Stimulated activated CD8-positive, alpha-beta memory T cell treated with anti-CD3 and anti-CD28 coated beads, Interleukin-15, amount 100 ng/mL, for 24 hours (primary cell): ENCODE data around the gene XPO5.

Experiments used
- DNase-seq: peaks from one replicate; pipeline ENCODE4 v3.0.0-alpha.2; 2020; ENCODE audit warnings: low read depth

Gene XPO5

GRCh38 chr6:43497689-43498088 lies 78.1 kb downstream of the XPO5 start:
- DNase-seq: no peak

DNA sequence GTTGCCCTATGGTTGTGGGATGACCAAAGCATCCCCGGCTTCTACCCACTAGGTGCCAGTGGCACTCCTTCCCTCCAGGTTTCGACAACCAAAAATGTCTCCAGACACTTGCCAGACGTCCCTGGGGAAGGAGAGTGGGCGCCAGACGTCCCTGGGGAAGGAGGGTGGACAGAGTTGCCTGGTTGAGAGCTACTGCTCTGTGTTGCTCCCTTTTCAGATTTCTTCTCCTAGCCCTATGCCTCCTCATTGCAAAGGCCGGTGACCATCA lies 78.8 kb downstream of the XPO5 start:
- DNase-seq: no peak

DNA sequence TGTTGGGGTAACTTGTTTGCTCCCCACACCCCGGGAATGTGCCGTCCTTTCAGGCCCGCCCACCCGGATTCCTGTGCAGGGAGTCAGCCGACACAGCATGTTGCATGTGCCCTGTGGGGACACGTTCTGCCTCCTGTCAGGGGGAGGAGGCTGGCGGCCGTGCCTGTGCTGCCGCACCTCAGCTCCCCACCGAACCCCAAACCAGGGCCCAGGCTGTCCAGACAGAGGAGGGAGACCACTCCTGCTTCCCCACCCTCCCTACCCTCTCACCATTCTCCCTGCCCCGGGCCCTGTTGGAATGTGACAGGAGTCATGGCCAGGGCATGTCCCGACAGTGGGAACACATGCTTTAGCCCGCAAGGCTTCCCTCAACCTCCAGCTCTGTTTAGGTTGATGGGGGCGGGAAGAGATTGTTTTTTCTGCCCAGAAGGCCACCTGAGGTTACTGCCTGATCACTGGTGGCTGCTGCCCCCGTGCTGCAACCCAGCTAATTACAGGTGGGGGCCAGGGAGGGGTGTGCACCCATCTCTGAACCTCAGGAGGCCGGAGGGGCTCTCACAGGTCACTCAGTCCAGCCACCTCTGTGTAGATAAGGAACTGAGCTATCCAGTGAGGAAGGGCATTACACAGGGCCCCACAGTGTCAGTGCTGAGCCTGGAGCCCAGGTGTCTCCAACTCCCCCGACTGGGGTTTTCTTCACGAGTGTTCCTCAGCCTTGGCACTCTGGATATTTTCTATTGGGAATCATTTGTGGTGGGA lies 79.3 kb downstream of the XPO5 start:
- DNase-seq: no peak

GRCh38 chr6:43495409-43495941 lies 80.4 kb downstream of the XPO5 start:
- DNase-seq: no peak

DNA sequence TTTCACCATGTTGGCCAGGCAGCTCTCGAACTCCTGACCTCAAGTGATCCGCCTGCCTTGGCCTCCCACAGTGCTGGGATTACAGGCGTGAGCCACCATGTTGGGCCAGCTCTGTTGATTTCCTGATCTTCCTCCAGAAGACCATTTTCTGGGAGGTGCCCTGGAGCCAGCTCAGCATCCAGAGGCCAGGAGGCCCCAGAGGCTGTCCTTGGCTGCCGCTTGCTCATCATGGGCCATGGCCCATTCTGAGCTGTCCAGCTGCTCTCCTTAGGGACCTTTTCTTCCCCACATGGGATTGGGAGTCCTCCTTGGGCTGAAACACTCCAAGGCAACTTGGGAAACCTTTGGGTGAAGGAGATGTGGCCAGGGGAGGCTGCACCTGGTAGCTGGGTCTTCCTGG lies 81.1 kb downstream of the XPO5 start:
- no peak for DNase-seq

DNA sequence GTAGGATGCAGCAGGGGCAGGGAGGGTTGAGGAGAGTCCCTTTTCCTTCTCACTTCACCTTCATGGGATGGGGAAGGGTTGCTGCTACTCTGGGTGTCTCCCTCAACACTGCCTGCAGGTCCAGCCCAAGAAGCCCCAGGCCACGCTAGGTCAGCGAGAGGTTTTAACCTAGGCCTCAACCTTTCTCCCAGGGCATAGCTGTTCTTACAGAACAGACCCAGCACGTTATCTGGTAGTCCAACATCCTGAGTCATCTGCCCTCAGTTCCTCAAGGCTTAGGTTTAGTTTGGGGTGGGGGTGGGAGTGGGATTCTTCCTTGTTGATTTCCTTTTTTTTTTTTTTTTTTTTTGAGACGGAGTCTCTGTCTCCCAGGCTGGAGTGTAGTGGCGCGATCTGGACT lies 81.5 kb downstream of the XPO5 start:
- no peak for DNase-seq

DNA sequence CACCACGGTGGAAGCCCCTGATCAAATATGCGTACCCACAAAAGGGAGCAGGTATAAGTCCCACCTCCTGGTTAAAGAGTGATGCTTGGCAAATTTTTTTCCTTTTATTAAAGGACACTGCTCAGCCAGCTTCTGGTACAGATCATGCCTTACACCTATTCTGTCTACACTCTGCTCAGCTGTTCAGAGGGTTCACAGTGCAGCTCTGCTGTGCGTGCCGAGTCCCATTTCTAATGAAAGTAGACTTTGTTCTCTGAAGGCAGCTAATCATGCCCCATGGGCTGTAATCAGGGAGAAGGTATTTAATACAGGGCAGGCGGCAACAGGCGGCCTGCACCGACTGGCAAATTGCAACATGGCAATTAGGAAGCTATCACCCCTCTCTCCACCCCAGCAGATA lies 82.0 kb downstream of the XPO5 start:
- DNase-seq: no peak

GRCh38 chr6:43493230-43493629 lies 82.6 kb downstream of the XPO5 start:
- DNase-seq: no peak

GRCh38 chr6:43492673-43493072 lies 83.2 kb downstream of the XPO5 start:
- no peak for DNase-seq

GRCh38 chr6:43491750-43492661 lies 83.8 kb downstream of the XPO5 start:
- no peak for DNase-seq

- DNase-seq: no peak
These were observed 85.3 kb downstream of the XPO5 start for GRCh38 chr6:43490523-43490939.

DNA sequence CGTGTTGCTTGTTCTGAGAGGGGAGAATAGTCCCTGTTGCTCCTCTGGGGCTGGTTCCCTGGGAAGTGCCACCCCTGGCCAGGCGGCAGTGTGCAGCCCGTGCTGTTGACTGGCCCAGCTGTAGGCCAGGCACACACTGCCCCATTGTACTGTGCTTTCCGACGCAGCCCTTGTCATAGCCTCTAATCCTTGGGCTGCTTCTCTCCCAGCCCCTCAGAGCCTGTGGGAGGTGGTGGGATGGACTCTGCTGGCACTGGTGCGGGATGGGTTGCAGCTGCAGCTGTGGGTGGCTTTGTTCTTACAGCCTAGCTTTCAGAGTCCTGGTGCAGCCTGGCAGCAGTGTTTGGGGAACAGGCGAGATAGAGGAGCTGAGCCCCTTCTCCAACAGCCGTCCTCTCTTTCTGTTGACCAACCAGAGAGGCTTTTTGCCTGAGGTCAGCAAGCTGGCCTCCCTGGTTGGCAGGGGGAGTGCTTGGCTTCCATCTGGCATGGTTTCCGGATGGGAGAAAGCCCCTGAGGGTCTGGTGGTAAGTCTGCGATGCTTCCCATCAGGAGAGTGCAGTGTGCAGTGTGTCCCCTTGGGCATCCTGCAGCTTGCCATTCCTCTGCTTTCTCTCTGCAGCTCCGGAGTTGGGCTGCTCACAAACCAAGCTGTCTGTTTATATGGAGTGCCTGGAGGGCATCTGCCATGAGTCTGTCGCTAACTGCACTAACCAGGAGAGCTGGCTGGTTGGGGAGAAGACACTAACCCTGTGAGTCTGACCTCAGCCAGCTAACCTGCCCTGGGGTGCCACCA lies 86.4 kb downstream of the XPO5 start:
- DNase-seq: no peak

DNA sequence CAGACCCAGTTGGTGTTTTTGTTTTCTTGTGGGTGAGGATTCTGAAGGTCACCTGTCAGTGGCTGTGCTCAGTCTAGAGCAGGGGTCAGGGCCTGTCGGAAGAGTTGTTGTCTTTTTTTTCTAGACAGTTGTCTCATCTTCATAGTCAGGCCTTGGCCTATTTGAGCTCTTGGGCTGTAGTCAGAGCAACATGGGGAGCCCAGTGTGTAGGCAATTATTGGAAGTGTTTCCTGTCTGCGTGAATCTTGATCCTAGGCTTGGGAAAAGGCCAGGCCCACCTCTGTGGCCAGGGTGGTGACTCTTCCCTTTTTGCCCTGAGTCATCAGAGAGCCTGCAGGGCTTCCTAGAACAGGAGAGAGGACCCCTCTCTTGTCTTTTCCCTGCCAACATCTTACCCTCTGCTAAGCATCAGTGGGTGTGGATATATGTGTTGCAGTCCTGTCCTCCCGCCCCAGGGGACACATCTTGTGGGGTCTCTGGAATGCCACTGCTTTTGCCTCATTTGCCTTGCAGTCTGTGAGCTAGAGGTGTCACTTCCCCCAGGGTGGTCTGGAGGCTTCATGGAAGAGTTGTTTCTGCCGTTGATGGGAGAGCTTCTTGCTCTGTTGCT lies 87.1 kb downstream of the XPO5 start:
- no peak for DNase-seq

DNA sequence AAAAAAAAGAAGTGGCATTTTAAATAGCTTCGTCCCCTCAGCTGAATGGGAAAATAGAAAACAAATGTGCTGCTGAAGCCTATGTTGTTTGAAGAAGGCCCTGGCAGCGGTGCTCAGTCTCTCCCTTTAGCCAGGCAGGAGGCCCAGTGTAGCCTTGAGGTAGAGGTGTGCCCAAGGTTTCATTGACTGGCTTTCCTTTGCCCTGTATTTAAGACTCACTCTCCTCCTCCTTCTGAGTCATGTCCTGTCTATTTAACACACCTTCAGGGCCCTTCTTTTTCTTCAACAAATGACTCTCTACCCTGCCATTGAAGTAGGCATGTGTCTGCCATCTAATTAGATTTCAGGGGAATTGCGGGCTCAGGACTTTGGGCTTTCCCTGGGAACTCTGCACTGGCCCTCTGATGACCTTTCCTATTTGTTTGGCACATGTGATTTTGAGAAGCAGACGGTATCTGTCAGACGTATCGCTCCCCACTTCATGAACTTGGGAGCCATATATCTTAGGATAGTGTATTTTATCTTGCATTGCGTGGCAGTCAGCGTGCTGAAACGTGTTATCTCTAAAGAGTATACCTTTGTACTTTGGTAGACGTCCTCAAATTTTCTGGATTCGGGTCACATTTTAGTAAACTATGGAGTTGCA lies 94.1 kb downstream of the XPO5 start:
- DNase-seq: no peak

GRCh38 chr6:43481075-43481474 lies 94.8 kb downstream of the XPO5 start:
- no peak for DNase-seq

GRCh38 chr6:43478008-43478372 lies 97.8 kb downstream of the XPO5 start:
- DNase-seq: no peak

DNA sequence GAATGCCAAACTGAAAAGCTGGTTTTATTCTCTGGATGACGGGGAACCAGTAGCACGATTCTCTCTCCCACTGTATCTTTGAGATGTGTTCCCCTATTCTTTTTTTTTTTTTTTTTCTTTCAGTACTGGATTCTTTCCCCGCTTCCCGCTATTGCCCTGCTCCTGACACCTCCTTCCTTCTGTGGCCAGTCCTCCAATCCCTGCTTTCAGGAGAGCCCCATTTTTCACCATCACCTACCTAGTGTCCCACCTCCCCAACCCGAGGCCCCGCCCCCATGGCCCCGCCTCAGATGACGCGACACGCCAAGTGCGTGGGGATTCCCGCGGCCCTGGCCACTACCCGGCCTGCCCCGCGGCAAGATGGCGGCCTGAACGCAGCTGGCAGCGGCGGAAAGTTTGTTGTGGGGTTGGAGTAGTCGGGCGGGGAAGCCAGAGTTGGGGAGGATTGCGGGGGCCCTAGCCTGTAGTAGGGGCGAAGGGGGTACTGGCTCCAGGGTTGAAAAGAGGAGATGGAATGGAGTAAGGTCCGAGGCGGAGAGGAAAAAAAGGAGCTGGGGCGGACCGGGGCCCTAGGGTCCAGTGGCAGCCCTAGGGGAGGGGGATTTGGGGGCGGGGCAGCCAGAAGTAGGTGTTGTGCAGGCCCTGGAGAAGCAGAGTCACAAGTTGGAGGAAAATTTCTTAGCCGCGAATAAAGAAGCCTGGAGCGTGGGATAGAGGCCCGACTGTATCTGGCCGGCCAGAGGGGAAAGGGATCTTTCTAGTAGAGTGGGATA lies 98.4 kb downstream of the XPO5 start, which contains the start of gene TJAP1:
TSS of gene TJAP1 (plus strand) at position 336 of the 773 bp plus-strand sequence. CDS start 21,432 bp downstream, outside the sequence.
- peak; percentile 96 for DNase-seq

- DNase-seq: no peak
These were observed 99.1 kb downstream of the XPO5 start for GRCh38 chr6:43476746-43477145.

DNA sequence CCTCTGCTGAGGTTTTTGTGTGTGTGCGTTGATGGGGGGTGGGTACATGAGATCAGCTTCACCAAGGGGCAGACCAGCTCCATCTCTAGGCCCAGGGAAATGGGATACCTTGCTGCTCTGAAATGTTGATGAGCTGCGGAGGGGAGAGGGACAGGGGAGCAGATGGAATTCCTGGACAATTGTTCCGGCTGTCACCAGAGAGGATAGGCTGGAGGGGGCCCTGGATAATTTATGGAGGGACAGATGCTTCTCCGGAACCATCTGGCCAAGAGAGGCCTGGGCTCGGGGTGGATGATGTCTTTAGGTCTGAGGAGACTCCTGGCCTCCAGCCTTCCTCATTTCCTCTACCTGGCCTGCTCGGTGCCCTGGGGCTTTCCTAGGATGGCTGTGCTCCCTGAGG lies 100.3 kb downstream of the XPO5 start:
- no peak for DNase-seq

- DNase-seq: no peak
These were observed 103.3 kb downstream of the XPO5 start for GRCh38 chr6:43472515-43472914.
